LHCN-M2 (cell line): Measurements from ENCODE around the gene SH3RF3. TPM values are rescaled to one million over a fixed set of nuclear protein-coding genes. Genes with fewer than 3 reads are reported as not detected.

Source experiments
- DNase-seq: peaks from one replicate; pipeline ENCODE4 v3.0.0-alpha.2; 2012; ENCODE audit warnings: low read depth
- total RNA-seq: library from RNA; depleted of rRNA; stranded (reverse); fragments of >200 nt; gene quantifications from 2 replicates; pipeline ENCODE4 v1.2.3, GENCODE V29; 2014

The SH3RF3 gene
- total RNA-seq, 1 experiment from 2014 or later: 6.6 TPM

- no peak for DNase-seq
These were observed 203.9 kb downstream of the SH3RF3 start for GRCh38 chr2:109332880-109333279.

- peak; percentile 69 for DNase-seq
These were observed 204.6 kb downstream of the SH3RF3 start for GRCh38 chr2:109333414-109334210.

GRCh38 chr2:109335631-109336176 is 206.7 kb downstream of the SH3RF3 start:
- DNase-seq: peak; percentile 88

GRCh38 chr2:109336296-109336695 is 207.3 kb downstream of the SH3RF3 start:
- DNase-seq: no peak

- no peak for DNase-seq
These were observed 208.2 kb downstream of the SH3RF3 start for GRCh38 chr2:109337221-109337620.

GRCh38 chr2:109339519-109339966 is 210.5 kb downstream of the SH3RF3 start:
- DNase-seq: peak; percentile 64

GRCh38 chr2:109340381-109340780 is 211.4 kb downstream of the SH3RF3 start:
- DNase-seq: no peak

GRCh38 chr2:109341355-109342255 is 212.6 kb downstream of the SH3RF3 start:
- no peak for DNase-seq

- no peak for DNase-seq
These were observed 213.3 kb downstream of the SH3RF3 start for GRCh38 chr2:109342256-109342850.

GRCh38 chr2:109342930-109343329 is 213.9 kb downstream of the SH3RF3 start:
- no peak for DNase-seq

- DNase-seq: no peak
These were observed 214.5 kb downstream of the SH3RF3 start for GRCh38 chr2:109343460-109343859.

GRCh38 chr2:109344270-109344805 is 215.3 kb downstream of the SH3RF3 start:
- DNase-seq: no peak

- DNase-seq: no peak
These were observed 216.1 kb downstream of the SH3RF3 start for GRCh38 chr2:109345091-109345490.

- no peak for DNase-seq
These were observed 216.9 kb downstream of the SH3RF3 start for GRCh38 chr2:109345653-109346480.

- no peak for DNase-seq
These were observed 217.7 kb downstream of the SH3RF3 start for GRCh38 chr2:109346601-109347228.

GRCh38 chr2:109347626-109348025 is 218.6 kb downstream of the SH3RF3 start:
- DNase-seq: no peak

- no peak for DNase-seq
These were observed 219.2 kb downstream of the SH3RF3 start for GRCh38 chr2:109348190-109348589.

- DNase-seq: no peak
These were observed 219.9 kb downstream of the SH3RF3 start for GRCh38 chr2:109348671-109349502.
